Loucy (cell line): ENCODE results near the gene EXOC2.

Experiments
- CTCF ChIP-seq: fragments of 200-600 bp; sonication (generic); conservative IDR thresholded peaks from 2 replicates; pipeline ENCODE4 v1.5.1; 2014; ENCODE audit warnings: mild to moderate bottlenecking, antibody characterized with exemption, low read length
- EZH2phosphoT487 ChIP-seq: fragments of 200-600 bp; IDR thresholded peaks from 2 replicates; pipeline ENCODE4 v1.6.1; 2018; ENCODE audit warnings: antibody characterized with exemption, mild to moderate bottlenecking, moderate library complexity, borderline replicate concordance

- TF ChIP-seq CTCF, result no peak
- no peak for TF ChIP-seq EZH2phosphoT487
These were observed 222.7 kb downstream of the EXOC2 start for GRCh38 chr6:470051-470900.
